Cardiac muscle cell (in vitro differentiated cells and primary cell): Measurements from ENCODE around the gene NTS. TPM values are rescaled to one million over a fixed set of nuclear protein-coding genes. Genes with fewer than 3 reads are reported as not detected.

ENCODE experiments used
- DNase-seq, 2 donors: peaks; one replicate each; pipeline versions ENCODE4 v3.0.0 to v3.0.0-alpha.2; 2010 to 2017; ENCODE audit warnings: low read depth in 1 of 2, low spot score in 1 of 2
- H3K27ac ChIP-seq: fragments of 200-600 bp; sonication (generic); 2 replicates; pipeline ENCODE4 v1.5.1; 2016
- H3K27me3 ChIP-seq: fragments of 200-600 bp; sonication (generic); 2 replicates; pipeline ENCODE4 v1.6.0; 2016; ENCODE audit warnings: control low read depth
- H3K36me3 ChIP-seq: fragments of 200-600 bp; sonication (generic); 2 replicates; pipeline ENCODE4 v1.5.1; 2016; ENCODE audit warnings: control low read depth
- H3K4me1 ChIP-seq: fragments of 200-600 bp; sonication (generic); 2 replicates; pipeline ENCODE4 v1.8.1; 2017; ENCODE audit warnings: low read depth, mild to moderate bottlenecking, mixed run types
- H3K4me3 ChIP-seq: fragments of 200-600 bp; sonication (generic); 2 replicates; pipeline ENCODE4 v1.5.1; 2016; ENCODE audit warnings: mild to moderate bottlenecking
- H3K9me3 ChIP-seq: fragments of 200-600 bp; sonication (generic); 2 replicates; pipeline ENCODE4 v1.5.1; 2017; ENCODE audit warnings: low read depth, mild to moderate bottlenecking, control low read depth
- polyA plus RNA-seq: library from polyadenylated mRNA; unstranded; fragments of >200 nt; fragmentation: Nextera tagmentation; extraction: Ambion mirVana; gene quantifications from 2 replicates; pipeline ENCODE4 v1.2.1, GENCODE V29; 2016
- total RNA-seq: library from RNA; depleted of rRNA; stranded (reverse); fragments of >200 nt; gene quantifications from 2 replicates; pipeline ENCODE4 v1.2.3, GENCODE V29; 2016
- TF ChIP-seq, protein P1 (sequence below): IDR thresholded peaks from 2 replicates; pipeline ENCODE4 v1.5.1; 2012; ENCODE audit warnings: low read depth, mild to moderate bottlenecking, low read length

Gene NTS, protein sequence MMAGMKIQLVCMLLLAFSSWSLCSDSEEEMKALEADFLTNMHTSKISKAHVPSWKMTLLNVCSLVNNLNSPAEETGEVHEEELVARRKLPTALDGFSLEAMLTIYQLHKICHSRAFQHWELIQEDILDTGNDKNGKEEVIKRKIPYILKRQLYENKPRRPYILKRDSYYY
- total RNA-seq: 0.78 and 2.4 TPM in 2 replicates
- 2.1 and 2.9 TPM in 2 replicates for polyA plus RNA-seq

DNA sequence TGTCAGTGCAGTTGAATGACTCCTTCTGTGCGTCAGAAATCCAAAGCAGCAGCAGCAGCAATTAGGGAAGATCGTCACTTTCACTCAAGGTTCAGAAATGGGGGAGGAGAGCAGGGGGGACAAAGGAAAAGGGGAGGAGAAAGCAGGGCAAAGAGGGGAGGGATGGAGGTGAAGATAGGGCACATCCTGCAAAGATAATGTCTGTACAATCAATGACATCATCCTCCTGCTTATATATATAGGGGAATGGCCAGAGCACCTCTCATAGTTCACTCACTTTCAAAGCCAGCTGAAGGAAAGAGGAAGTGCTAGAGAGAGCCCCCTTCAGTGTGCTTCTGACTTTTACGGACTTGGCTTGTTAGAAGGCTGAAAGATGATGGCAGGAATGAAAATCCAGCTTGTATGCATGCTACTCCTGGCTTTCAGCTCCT, at the start of gene NTS:
Gene NTS (plus strand): TSS at position 265 of the 431 bp plus-strand sequence. CDS start 109 bp downstream, at position 374.
- H3K9me3 ChIP-seq: no peaks in the 10 kb centered on the region
- H3K4me3 ChIP-seq: no peak within 1 kb of the TSS
- H3K36me3 ChIP-seq: no peaks in the 10 kb centered on the region
- H3K27me3 ChIP-seq: no peaks in the 10 kb centered on the region
- DNase-seq: peak; percentile 6 to 48
- no peak within 1 kb of the TSS for H3K27ac ChIP-seq
- H3K4me1 ChIP-seq: no peaks in the 10 kb centered on the region
- TF ChIP-seq, protein P1, sequence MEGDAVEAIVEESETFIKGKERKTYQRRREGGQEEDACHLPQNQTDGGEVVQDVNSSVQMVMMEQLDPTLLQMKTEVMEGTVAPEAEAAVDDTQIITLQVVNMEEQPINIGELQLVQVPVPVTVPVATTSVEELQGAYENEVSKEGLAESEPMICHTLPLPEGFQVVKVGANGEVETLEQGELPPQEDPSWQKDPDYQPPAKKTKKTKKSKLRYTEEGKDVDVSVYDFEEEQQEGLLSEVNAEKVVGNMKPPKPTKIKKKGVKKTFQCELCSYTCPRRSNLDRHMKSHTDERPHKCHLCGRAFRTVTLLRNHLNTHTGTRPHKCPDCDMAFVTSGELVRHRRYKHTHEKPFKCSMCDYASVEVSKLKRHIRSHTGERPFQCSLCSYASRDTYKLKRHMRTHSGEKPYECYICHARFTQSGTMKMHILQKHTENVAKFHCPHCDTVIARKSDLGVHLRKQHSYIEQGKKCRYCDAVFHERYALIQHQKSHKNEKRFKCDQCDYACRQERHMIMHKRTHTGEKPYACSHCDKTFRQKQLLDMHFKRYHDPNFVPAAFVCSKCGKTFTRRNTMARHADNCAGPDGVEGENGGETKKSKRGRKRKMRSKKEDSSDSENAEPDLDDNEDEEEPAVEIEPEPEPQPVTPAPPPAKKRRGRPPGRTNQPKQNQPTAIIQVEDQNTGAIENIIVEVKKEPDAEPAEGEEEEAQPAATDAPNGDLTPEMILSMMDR: peak; percentile 12

DNA sequence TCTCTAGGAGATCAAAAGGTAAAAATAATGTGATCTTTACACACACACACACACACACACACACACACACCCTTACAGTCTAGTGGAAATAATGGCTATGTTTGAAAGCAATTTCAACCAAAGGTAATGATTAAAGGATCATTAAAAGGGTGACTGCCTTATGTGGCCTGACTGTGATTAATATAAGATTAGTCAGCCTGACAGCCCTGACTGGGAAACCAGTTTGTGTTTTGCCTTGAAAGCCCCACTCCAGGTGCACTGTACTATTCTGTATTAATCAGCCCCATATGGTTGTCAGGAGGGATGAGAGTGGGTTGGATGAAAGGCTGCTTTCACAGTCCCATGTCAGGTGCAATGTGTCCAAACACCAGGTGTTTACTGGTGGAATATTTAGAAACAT, 48.3 kb upstream of the NTS start:
- DNase-seq: no peak
- Histone ChIP-seq H3K36me3 (no peaks in the 10 kb centered on the region), H3K27me3 (no peaks in the 10 kb centered on the region), H3K27ac (no peak overlapping the region), H3K9me3 (no peaks in the 10 kb centered on the region), H3K4me3 (no peak overlapping the region), H3K4me1 (no peaks in the 10 kb centered on the region)
- TF ChIP-seq, protein P1: no peak

DNA sequence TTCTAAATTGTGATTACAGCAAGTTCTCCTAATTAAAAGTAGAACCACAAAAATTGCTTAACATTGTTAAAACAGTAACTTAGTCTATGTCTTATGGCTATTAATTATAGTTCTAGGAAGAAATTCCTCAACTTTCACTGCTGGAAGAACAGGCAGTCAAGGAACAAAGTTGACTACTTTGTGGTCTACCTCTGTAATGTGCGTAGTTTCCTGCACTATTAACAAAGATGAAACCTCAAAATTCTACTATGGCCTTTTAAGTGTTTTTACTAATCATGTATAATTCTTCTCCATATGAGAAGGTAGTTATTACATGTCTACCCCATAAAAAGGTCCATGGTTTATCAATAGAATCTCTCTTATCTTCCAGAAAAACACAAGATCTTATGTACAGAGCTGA, 45.5 kb upstream of the NTS start:
- DNase-seq: no peak
- H3K27ac ChIP-seq: no peak overlapping the region
- H3K36me3 ChIP-seq: no peaks in the 10 kb centered on the region
- no peak overlapping the region for H3K4me3 ChIP-seq
- TF ChIP-seq, protein P1: no peak
- H3K27me3 ChIP-seq: no peaks in the 10 kb centered on the region
- H3K4me1 ChIP-seq: peaks cover 3% of the 10 kb centered on the region
- no peaks in the 10 kb centered on the region for H3K9me3 ChIP-seq

DNA sequence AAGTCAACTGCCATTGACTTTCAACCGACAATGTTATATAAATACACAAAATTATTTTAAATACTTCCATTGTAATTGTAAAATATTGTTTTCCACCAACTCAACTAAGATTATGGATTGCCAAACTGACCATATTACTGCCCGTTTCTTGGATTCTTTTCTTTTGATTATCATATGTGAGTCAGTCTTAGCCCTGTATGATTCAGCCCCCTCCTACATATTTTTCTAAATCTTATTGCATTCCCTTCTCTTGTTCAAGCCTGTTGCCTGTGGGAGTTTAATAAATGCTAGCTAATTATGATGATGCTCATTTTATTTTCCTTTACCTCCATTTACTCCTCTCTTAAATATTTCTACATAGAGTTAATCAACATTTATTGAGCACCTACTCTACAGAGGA, 44.7 kb upstream of the NTS start:
- peaks cover 3% of the 10 kb centered on the region for H3K4me1 ChIP-seq
- no peak overlapping the region for H3K27ac ChIP-seq
- no peak overlapping the region for H3K4me3 ChIP-seq
- TF ChIP-seq, protein P1: no peak
- no peaks in the 10 kb centered on the region for H3K27me3 ChIP-seq
- no peaks in the 10 kb centered on the region for H3K36me3 ChIP-seq
- peak in 1 of 2 donors; percentile 53 for DNase-seq
- H3K9me3 ChIP-seq: no peaks in the 10 kb centered on the region

DNA sequence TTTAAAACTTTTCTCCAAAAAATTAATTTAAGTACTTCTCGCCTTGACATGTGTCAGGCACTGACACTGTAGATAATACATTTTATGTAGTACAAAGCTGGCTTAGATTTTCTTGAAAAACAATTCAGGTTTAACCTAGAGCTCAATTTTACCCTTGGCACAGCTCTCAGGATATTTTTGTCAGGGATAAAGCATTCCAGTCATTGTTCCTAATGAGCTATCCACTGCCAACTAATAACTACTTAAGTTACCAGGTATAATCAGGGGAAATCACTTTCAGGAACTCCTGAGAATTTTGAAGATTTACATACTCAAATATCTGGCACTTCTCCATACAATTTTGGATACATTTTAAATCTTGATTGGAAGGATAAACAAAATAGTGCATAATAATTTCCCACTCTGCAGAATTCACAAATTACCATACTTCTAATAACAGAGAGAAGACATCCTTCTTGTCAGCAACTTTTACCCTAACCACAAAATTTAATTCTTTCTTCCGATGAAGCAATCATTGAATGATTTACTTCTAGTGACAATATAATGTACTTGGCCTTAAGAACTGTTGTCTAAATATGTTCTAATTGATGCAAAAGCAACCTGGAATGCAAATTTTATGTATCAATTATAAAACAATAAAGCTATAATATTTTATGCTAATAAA, 42.6 kb upstream of the NTS start:
- no peaks in the 10 kb centered on the region for H3K27me3 ChIP-seq
- TF ChIP-seq, protein P1: no peak
- no peak overlapping the region for H3K27ac ChIP-seq
- no peaks in the 10 kb centered on the region for H3K36me3 ChIP-seq
- H3K4me1 ChIP-seq: peaks cover 7% of the 10 kb centered on the region
- H3K9me3 ChIP-seq: no peaks in the 10 kb centered on the region
- no peak for DNase-seq
- H3K4me3 ChIP-seq: no peak overlapping the region
